Ishikawa (cell line): ENCODE results near the gene LRP1.

Source experiments
- CEBPB ChIP-seq: IDR thresholded peaks from 2 replicates; pipeline ENCODE4 v1.6.1; 2012
- CREB1 ChIP-seq: IDR thresholded peaks from 2 replicates; pipeline ENCODE4 v1.6.1; 2012; ENCODE audit warnings: low read depth
- EGR1 ChIP-seq: IDR thresholded peaks from 2 replicates; pipeline ENCODE4 v1.6.1; 2012
- EP300 ChIP-seq: IDR thresholded peaks from 2 replicates; pipeline ENCODE4 v1.6.1; 2012; ENCODE audit warnings: borderline replicate concordance
- FOXM1 ChIP-seq: IDR thresholded peaks from 2 replicates; pipeline ENCODE4 v1.6.1; 2012; ENCODE audit warnings: low read depth, borderline replicate concordance
- MAX ChIP-seq: IDR thresholded peaks from 2 replicates; pipeline ENCODE4 v1.6.1; 2012
- NFIC ChIP-seq: IDR thresholded peaks from 2 replicates; pipeline ENCODE4 v1.6.1; 2012
- RAD21 ChIP-seq: IDR thresholded peaks from 2 replicates; pipeline ENCODE4 v1.6.1; 2012; ENCODE audit warnings: low read depth
- REST ChIP-seq: IDR thresholded peaks from 2 replicates; pipeline ENCODE4 v1.6.1; 2012; ENCODE audit warnings: low read depth, mild to moderate bottlenecking
- TAF1 ChIP-seq: IDR thresholded peaks from 2 replicates; pipeline ENCODE4 v1.6.1; 2012; ENCODE audit warnings: low read depth, mild to moderate bottlenecking
- TCF12 ChIP-seq: IDR thresholded peaks from 2 replicates; pipeline ENCODE4 v1.6.1; 2012; ENCODE audit warnings: low read depth
- TEAD4 ChIP-seq: IDR thresholded peaks from 2 replicates; pipeline ENCODE4 v1.6.1; 2012
- USF1 ChIP-seq: IDR thresholded peaks from 2 replicates; pipeline ENCODE4 v1.6.1; 2012
- YY1 ChIP-seq: IDR thresholded peaks from 2 replicates; pipeline ENCODE4 v1.6.1; 2012; ENCODE audit warnings: low read depth
- ZBTB7A ChIP-seq: IDR thresholded peaks from 2 replicates; pipeline ENCODE4 v1.6.1; 2012; ENCODE audit warnings: low read depth

The LRP1 gene

GRCh38 chr12:57160040-57160439, 31.8 kb downstream of the LRP1 start:
- TF ChIP-seq EP300 (no peak), REST (no peak), CREB1 (no peak), CEBPB (no peak), TAF1 (no peak)

- TF ChIP-seq FOXM1 (no peak), CEBPB (no peak), REST (no peak), TEAD4 (no peak), TCF12 (no peak), MAX (no peak), NFIC (no peak), EGR1 (no peak), USF1 (no peak), ZBTB7A (no peak), YY1 (no peak), TAF1 (no peak), CREB1 (no peak), EP300 (no peak)
Observed at GRCh38 chr12:57160741-57161140, 32.5 kb downstream of the LRP1 start.

GRCh38 chr12:57161491-57161890, 33.2 kb downstream of the LRP1 start:
- TF ChIP-seq TEAD4: no peak
- no peak for TF ChIP-seq TCF12
- no peak for TF ChIP-seq REST
- TF ChIP-seq FOXM1: no peak
- no peak for TF ChIP-seq CREB1
- TF ChIP-seq USF1: no peak
- TF ChIP-seq CEBPB: no peak
- no peak for TF ChIP-seq RAD21
- TF ChIP-seq YY1: no peak
- no peak for TF ChIP-seq EP300
- TF ChIP-seq TAF1: no peak
- TF ChIP-seq NFIC: no peak
- TF ChIP-seq ZBTB7A: no peak
- TF ChIP-seq MAX: no peak
- no peak for TF ChIP-seq EGR1

- no peak for TF ChIP-seq TEAD4
- no peak for TF ChIP-seq TCF12
- no peak for TF ChIP-seq EGR1
- TF ChIP-seq FOXM1: no peak
- TF ChIP-seq RAD21: no peak
- no peak for TF ChIP-seq USF1
- TF ChIP-seq CEBPB: no peak
- no peak for TF ChIP-seq ZBTB7A
Observed at GRCh38 chr12:57162553-57163125, 34.4 kb downstream of the LRP1 start.

- no peak for TF ChIP-seq ZBTB7A
- TF ChIP-seq NFIC: no peak
- no peak for TF ChIP-seq CREB1
- TF ChIP-seq USF1: no peak
- no peak for TF ChIP-seq REST
- TF ChIP-seq TEAD4: no peak
- TF ChIP-seq CEBPB: no peak
- TF ChIP-seq EGR1: no peak
- no peak for TF ChIP-seq TAF1
- no peak for TF ChIP-seq YY1
Observed at GRCh38 chr12:57164454-57164853, 36.2 kb downstream of the LRP1 start.
